COLO668 (cell line): ENCODE results near the gene TRPM4.
A peak's percentile ranks its signal among the peaks of the same experiment; 100 is the strongest.
"Not testable (repeated sequence)": the region's sequence is repeated elsewhere in the genome, so short reads cannot be mapped to it uniquely, and the experiment has no call there.

Experiments used
- DNase-seq: peaks from one replicate; lab custom pipeline; 2025; ENCODE audit not compliant: unreplicated experiment; lab: John Stamatoyannopoulos, UW

Gene TRPM4

DNA sequence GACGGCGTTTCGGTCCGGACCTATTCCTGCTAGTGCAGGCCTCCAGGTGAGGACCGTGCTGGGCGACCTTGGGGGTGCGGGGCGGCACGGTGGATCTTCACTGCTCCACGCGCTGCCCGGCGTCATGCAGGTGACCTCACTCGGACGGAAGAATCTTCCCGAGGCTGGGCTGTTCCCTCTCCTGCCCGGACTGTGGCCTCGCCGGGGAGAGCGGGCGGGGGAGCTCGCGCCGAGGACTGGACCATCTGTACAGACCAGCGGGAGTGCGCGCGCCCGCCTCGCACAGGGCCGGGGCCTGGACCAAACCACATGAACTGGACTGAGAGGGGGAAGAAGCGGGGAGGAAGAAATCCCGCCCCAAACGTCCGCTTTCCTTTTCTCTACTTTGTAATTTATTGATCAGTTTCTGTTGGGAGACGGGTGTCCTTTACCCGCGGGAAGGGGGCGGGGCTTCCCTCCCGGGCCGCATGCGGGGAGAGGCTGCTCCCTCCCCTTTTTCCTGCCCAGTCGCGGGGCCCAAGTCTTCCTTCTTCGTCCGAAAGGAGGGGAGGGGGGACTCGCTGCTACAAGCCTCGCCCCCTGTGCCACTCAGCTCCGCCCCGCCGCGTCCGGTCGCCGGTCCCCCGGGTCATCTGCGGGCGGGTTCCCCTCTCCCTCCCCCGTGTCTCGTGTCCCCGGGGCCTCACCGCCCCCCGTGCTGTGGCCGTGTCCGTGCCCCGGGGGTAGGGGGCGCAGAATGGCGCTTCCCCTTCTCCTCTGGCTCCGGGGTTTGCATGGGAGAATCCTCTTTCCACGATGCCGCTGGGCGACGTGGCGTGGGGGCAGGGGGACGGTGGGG is 7.3 kb upstream of the TRPM4 start:
- DNase-seq = peak; percentile 87

DNA sequence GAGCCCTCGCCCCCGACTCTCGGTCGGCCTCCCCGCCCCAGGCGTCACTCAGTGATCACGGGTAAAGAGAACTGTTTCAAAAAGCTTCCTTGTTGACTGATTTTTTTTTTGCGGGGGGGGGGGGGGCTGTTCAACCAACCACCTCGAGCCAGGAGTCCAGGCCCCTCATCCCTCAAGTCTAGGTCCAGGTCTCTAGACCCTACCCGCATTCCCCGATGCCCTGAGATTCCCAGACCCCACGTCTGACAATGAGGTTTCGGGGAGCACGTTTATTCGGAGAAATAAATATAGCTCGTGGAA is 6.7 kb upstream of the TRPM4 start:
- DNase-seq = no peak

- DNase-seq = peak; percentile 85
Observed at GRCh38 chr19:49151267-49152118, 6.1 kb upstream of the TRPM4 start.

- DNase-seq = no peak
Observed at GRCh38 chr19:49152119-49152550, 5.5 kb upstream of the TRPM4 start.

DNA sequence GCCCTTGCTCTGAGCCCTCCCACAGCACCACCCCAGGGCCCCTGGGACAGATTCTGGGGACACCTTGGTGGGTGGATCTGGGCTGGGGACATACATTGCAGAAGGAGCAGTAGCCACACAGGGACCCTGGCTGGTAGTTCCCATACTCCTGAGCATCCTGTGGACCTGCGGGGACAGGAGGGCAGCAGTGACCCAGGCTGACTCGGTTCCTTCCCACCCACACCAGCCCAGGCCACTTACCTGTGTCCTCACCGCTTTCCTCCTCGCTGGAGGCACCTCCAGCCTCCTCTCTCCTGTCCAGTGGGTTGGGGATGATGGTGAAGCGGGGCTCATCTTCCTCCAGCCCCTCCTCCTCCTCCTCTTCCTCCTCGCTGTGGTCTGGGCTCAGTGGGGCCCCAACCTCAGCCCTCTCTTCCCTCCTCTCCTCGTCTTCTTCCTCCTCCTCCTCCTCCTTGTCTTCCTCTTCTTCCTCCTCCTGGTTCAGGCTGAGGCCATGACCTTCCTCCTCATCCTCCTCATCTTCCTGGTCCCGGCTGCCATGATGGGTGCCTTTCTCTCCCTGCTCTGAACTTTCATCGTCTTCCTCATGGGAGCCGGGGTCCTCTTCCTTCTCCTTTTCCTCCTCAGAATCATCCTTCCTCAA is 4.3 kb upstream of the TRPM4 start:
- DNase-seq = no peak

DNA sequence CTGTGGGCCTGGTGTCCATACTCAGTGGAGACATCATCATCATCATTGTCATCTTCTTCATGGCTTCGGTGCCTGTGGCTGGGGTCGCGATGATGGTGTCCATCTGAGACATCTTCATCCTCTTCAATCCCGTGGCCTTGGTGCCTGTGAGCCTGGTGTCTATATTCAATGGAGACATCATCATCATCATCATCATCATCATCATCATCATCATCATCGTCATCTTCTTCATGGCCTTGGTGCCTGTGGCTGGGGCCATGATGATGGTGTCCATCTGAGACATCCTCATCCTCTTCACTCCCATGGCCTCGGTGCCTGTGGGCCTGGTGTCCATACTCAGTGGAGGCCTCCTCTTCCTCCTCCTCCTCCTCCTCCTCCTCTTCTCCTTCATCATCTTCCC is 3.3 kb upstream of the TRPM4 start:
- DNase-seq = no peak

DNA sequence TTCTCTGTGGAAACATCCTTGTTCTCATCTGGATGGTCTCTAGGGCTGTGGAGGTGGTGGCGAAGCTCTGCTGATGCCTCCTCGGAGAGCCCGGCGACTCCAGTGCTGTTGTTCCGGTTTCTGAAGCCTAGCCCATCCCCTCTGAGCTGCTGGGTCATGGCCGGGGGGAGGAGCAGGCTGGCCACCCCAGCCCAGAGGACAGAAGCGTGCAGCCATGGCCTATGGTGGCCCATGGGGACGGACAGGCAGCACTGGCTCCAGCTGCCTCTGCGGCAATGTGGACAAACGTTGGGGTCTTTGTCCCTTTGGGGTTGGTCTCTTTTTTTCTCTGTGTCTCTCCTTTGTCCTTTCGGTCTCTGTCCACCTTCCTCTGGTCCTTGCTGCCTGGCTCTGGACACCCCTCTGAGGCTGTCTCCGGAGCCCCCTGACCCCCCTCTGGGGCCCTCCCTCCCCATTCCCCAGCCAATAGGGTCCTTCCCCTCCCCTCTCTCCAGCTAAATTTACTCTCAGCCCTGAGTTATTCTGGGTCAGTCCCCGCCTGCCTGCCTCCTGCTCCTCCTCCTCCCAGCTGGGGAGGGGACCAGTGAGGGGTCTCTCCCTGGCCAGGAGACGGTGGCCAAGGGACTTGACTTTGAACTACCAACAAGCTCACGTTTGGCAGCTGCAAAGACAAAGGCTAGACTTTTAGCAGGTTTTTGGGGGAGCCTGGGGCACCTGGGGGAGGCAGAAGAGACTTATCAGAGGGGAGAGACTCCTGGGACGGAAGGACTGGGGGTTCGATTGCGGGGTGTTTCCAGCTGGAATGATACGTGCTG is 2.4 kb upstream of the TRPM4 start, which contains the start of gene HRC:
Gene HRC (minus strand): TSS at position 392 of the 815 bp plus-strand sequence. CDS start 159 bp downstream, at position 233.
- DNase-seq = no peak

DNA sequence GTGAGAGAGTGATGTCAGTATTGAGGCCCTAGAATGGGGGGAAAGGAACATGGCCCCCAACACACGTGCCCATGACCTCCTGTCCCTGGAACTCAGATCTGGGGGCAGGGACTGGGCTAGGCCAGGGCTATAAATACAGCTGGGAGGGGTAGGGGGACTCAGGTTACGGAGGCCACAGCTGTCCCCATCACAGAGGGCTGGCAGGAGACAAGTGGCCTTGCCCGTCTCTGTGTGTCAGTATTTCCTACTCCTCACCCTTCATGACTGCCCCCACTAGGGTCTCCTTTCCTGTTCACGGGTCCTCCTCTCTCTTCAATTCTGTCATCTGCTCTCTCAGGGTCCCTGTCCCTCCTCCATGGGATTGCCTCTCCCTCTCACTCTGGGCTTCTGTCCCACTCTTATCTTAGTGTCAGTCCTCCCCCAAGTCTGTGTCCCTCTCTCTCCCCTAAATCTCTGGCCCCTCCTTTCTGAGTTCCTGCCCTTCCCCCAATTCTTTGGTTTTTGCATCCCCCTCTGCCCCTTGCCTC is 1.7 kb upstream of the TRPM4 start:
- DNase-seq = no peak

GRCh38 chr19:49160450-49161189 is 3.0 kb downstream of the TRPM4 start:
- no peak for DNase-seq

- no peak for DNase-seq
Observed at GRCh38 chr19:49161987-49162386, 4.4 kb downstream of the TRPM4 start.

GRCh38 chr19:49165111-49165750 is 7.6 kb downstream of the TRPM4 start:
- no peak for DNase-seq

DNA sequence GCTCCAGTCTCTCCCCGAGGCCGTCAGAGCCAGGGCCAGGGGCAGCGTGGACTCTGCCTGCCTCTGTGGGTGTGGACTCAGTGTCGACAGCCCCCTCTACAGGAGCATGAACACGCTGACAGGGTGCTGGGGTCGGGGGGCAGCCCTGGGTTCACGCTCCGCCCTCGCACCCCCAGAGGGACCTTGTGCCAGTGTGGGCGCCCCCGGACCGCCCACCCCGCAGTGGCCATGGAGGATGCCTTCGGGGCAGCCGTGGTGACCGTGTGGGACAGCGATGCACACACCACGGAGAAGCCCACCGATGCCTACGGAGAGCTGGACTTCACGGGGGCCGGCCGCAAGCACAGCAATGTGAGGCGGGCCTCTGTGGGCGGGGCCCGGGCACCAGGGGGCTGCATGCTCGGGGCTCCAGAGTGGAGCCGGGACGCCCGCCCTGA is 8.3 kb downstream of the TRPM4 start:
- no peak for DNase-seq

DNA sequence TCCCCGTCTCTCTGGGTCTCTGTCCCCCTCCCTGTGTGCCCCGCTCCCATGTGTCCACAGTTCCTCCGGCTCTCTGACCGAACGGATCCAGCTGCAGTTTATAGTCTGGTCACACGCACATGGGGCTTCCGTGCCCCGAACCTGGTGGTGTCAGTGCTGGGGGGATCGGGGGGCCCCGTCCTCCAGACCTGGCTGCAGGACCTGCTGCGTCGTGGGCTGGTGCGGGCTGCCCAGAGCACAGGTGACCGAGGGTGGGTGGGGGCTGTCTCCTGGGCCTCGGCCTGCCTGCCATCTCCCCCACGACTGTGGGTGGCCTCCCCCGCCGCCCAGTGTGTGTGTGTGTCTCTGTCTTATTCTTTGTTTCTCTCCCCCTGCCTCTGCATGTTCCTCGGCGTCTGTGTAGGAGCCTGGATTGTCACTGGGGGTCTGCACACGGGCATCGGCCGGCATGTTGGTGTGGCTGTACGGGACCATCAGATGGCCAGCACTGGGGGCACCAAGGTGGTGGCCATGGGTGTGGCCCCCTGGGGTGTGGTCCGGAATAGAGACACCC is 10.3 kb downstream of the TRPM4 start:
- DNase-seq = no peak

DNA sequence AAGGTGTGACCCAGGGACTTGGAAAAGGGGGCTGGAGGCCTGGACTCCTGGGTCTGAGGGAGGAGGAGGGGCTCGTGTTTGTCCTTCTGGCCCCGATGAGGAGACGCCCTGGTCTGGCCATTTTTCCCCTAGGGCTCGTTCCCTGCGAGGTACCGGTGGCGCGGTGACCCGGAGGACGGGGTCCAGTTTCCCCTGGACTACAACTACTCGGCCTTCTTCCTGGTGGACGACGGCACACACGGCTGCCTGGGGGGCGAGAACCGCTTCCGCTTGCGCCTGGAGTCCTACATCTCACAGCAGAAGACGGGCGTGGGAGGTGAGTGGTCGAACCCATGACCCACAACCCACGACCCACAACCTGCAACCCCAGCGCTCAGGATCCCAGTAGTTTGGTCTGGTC is 10.8 kb downstream of the TRPM4 start:
- no peak for DNase-seq

GRCh38 chr19:49173198-49173597 is 15.6 kb downstream of the TRPM4 start:
- DNase-seq = no peak

GRCh38 chr19:49180659-49181058 is 23.1 kb downstream of the TRPM4 start:
- no peak for DNase-seq

DNA sequence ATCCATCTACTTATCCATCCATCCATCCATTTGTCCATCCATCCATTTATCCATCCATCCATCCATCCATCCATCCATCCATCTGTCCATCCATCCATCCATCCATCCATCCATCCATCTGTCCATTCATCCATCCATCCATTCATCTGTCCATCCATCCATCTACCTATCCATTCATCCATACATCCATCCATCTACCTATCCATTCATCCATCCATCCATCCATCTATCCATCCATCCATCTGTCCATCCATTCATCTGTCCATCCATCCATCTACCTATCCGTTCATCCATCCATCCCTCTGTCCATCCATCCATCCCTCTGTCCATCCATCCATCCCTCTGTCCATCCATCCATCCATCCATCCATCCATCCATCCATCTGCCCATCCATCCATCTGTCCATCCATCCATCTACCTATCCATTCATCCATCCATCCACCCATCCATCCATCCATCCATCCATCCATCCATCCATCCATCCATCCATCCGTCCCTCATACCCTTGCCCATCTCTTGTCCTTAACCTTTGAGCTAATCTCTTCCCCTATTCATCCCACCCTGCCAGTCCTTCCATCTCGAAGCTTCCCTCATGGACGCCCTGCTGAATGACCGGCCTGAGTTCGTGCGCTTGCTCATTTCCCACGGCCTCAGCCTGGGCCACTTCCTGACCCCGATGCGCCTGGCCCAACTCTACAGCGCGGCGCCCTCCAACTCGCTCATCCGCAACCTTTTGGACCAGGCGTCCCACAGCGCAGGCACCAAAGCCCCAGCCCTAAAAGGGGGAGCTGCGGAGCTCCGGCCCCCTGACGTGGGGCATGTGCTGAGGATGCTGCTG is 24.6 kb downstream of the TRPM4 start:
- not testable (repeated sequence) for DNase-seq

DNA sequence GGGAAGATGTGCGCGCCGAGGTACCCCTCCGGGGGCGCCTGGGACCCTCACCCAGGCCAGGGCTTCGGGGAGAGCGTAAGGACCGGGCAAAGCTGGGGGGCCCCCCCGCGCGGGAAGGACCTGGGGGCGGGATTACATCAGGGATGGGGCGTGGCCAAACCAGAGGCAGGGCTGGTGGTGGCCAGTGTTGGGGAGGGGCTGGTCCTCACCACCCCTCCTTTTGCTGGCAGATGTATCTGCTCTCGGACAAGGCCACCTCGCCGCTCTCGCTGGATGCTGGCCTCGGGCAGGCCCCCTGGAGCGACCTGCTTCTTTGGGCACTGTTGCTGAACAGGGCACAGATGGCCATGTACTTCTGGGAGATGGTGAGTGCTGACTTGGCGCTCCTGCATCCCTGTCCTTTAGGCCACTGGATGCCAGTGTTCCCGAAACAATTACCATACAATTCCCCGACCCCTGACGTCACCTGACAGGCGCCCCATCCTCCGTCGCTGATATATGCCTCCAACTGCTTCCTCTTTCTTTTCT is 25.3 kb downstream of the TRPM4 start:
- no peak for DNase-seq
